Measurements from ENCODE around the gene BTAF1. TPM values are rescaled to one million over a fixed set of nuclear protein-coding genes. Genes with fewer than 3 reads are reported as not detected.

Gene BTAF1
- total and polyA plus RNA-seq, 3 donors from 2014 or later, result 37.5 to 81.8 (median 60.9) TPM

DNA sequence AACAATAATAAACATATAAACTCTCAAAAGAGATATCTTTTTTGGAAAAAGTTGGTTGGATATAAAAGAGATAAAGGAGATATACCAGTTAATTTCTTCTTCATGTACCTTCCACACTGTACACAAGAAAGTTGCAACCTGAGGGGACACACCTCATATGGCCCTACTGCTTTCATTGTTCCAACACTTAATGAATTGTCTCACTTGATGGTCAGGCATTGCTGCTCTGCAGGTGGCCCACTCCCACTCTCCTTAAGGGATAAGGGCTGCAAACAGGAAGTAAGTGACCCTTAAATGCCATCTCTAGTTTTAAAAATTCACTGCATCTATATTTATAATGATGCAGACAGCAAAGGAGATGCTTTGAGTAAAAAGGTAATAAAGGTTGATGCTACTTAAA lies 152.3 kb downstream of the BTAF1 start:
- intact Hi-C loops (cut with DNase I; ENCODE audit: low total_unique reads), result no loop called here

DNA sequence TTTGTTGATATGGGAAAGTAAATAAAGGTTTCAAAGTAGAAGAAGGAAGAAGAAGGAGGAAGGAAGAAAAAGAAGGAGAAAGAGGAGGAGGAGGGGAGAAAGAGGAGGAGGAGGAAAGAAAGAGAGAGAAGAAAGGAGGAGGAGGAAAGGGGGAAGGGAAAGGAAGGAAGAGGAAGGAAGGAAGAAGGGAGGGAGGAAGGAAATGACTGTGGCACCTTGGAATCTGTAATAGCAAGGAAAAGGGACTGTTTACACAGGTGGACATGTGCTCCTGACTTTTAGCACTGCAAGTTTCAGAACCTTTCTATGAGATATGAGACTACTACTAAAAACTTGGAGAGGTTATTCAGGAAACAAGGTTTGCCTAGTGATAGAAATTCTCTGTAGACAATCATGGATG lies 153.2 kb downstream of the BTAF1 start:
- intact Hi-C loops (cut with DNase I; ENCODE audit: low total_unique reads), result no loop called here
- no peak overlapping the region for H3K27ac ChIP-seq
- no peaks in the 10 kb centered on the region for H3K36me3 ChIP-seq (ENCODE audit: low read depth, missing control alignments)
- H3K9me3 ChIP-seq, result no peaks in the 10 kb centered on the region
- no peak overlapping the region for H3K4me3 ChIP-seq
- no peak for DNase-seq
- TF ChIP-seq, protein P1, sequence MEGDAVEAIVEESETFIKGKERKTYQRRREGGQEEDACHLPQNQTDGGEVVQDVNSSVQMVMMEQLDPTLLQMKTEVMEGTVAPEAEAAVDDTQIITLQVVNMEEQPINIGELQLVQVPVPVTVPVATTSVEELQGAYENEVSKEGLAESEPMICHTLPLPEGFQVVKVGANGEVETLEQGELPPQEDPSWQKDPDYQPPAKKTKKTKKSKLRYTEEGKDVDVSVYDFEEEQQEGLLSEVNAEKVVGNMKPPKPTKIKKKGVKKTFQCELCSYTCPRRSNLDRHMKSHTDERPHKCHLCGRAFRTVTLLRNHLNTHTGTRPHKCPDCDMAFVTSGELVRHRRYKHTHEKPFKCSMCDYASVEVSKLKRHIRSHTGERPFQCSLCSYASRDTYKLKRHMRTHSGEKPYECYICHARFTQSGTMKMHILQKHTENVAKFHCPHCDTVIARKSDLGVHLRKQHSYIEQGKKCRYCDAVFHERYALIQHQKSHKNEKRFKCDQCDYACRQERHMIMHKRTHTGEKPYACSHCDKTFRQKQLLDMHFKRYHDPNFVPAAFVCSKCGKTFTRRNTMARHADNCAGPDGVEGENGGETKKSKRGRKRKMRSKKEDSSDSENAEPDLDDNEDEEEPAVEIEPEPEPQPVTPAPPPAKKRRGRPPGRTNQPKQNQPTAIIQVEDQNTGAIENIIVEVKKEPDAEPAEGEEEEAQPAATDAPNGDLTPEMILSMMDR (IDR thresholded peaks at IDR 0.05), result no peak
- TF ChIP-seq POLR2A (IDR thresholded peaks at IDR 0.05), result no peak
- no peaks in the 10 kb centered on the region for H3K27me3 ChIP-seq
- no peaks in the 10 kb centered on the region for H3K4me1 ChIP-seq

More for the DNA sequence above, 152.3 kb downstream of the BTAF1 start:
- no peak overlapping the region for H3K4me3 ChIP-seq
- no peaks in the 10 kb centered on the region for H3K36me3 ChIP-seq (ENCODE audit: low read depth, missing control alignments)
- H3K27me3 ChIP-seq, result no peaks in the 10 kb centered on the region
- no peaks in the 10 kb centered on the region for H3K9me3 ChIP-seq
- no peak for DNase-seq
- H3K27ac ChIP-seq, result no peak overlapping the region
- H3K4me1 ChIP-seq, result no peaks in the 10 kb centered on the region
- TF ChIP-seq, protein P1 (IDR thresholded peaks at IDR 0.05), result no peak
- TF ChIP-seq POLR2A (IDR thresholded peaks at IDR 0.05), result no peak

DNA sequence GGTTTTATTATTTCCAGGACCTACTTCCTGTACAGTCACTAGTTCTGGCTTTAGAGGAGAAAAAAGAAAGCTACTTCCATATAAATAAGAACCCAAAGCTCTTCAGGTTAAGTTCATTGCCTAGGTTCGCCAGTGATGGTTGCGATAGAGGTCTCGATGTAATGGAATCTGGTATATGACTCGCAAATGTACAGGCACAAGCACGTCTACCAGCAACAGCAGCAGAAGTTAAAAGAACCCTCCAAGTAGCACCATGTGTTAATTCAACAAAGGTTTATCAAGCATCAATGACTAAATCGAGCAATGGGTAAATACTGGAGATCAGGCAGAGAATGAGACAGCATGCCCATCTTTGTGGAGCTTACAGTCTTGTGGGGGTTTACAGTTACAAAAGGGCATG lies 155.4 kb downstream of the BTAF1 start:
- Histone ChIP-seq H3K4me3 (no peak overlapping the region), H3K4me1 (no peaks in the 10 kb centered on the region), H3K27me3 (no peaks in the 10 kb centered on the region), H3K27ac (no peak overlapping the region), H3K9me3 (no peaks in the 10 kb centered on the region), H3K36me3 (ENCODE audit: low read depth, missing control alignments) (no peaks in the 10 kb centered on the region)
- 94 to 96% methylated on average over 6 of the region's 6 CpGs for WGBS, 2 donors
- no peak for TF ChIP-seq POLR2A (IDR thresholded peaks at IDR 0.05)
- TF ChIP-seq, protein P1 (IDR thresholded peaks at IDR 0.05), result no peak
- DNase-seq, result no peak
- intact Hi-C loops (cut with DNase I; ENCODE audit: low total_unique reads), result no loop called here

Small RNAs within 50 kb of the gene (small RNA-seq; reads per million reads assigned to genes)
- gene AL359198.2, result 0 reads per million in 2 donors
- gene RF00402, result 0 reads per million in 2 donors

Other genes with a start within 250 kb of the BTAF1 start
- 10 to 100 TPM; 31.3 to 36.1 TPM for gene TNKS2, start 125.3 kb upstream of the BTAF1 start, total RNA-seq
- gene TNKS2, start 125.3 kb upstream of the BTAF1 start, polyA plus RNA-seq (ENCODE audit: insufficient read depth, low read depth, low replicate concordance), result 23.4 TPM
- 1 to 10 TPM in 1 of 2 donors, under 1 TPM in 1; 0.93 to 1.4 TPM for gene FGFBP3, start 14.3 kb upstream of the BTAF1 start, total RNA-seq
- gene FGFBP3, start 14.3 kb upstream of the BTAF1 start, polyA plus RNA-seq (ENCODE audit: insufficient read depth, low read depth, low replicate concordance), result 0.82 TPM